ENCODE results near the gene RBM47. TPM values are rescaled to one million over a fixed set of nuclear protein-coding genes. Genes with fewer than 3 reads are reported as not detected.
A peak's percentile ranks its signal among the peaks of the same experiment; 100 is the strongest.

RBM47 gene
- total and polyA plus RNA-seq, 9 of the 15 experiments (the other 6 are each of a cell fraction or from before 2014, with no cell fraction given): 1.4 to 6.4 (median 3.3) TPM

- no peak overlapping the region for H3K9ac ChIP-seq (ENCODE audit: insufficient read depth in 1 of 2, low read depth in 2 of 2, low read length in 2 of 2)
- H4K20me1 ChIP-seq (replicated peaks; ENCODE audit: control insufficient read depth, insufficient read depth, low read length): no peaks in the 10 kb centered on the region
- no peak overlapping the region for H3K27ac ChIP-seq (ENCODE audit: extremely low read depth, low read depth, low read length)
- H3K4me3 ChIP-seq: no peak overlapping the region
- TF ChIP-seq RBM34 (IDR thresholded peaks at IDR 0.05; ENCODE audit: borderline replicate concordance, insufficient read depth, low read length) (no peak), FIP1L1 (IDR thresholded peaks at IDR 0.05; ENCODE audit: low read depth, low read length, poor library complexity, severe bottlenecking) (no peak), ATF3 (IDR thresholded peaks at IDR 0.05) (0 out of 2 replicates have a peak, but pooled peaks have one; percentile 19), ATF3 (CRISPR knock-in tag; conservative IDR thresholded peaks at IDR 0.05) (no peak), BCOR (IDR thresholded peaks at IDR 0.05) (no peak), ESRRB (CRISPR knock-in tag; IDR thresholded peaks at IDR 0.05; ENCODE audit: borderline replicate concordance) (no peak), PCBP2 (IDR thresholded peaks at IDR 0.05; ENCODE audit: low read depth, low read length, poor library complexity, severe bottlenecking) (no peak), RREB1 (CRISPR knock-in tag; IDR thresholded peaks at IDR 0.05) (no peak), RBM25 (IDR thresholded peaks at IDR 0.05; ENCODE audit: low read depth, low read length, severe bottlenecking) (peak; percentile 35), ZNF655 (CRISPR knock-in tag; IDR thresholded peaks at IDR 0.05) (no peak), DEAF1 (CRISPR knock-in tag; IDR thresholded peaks at IDR 0.05) (no peak)
- no peak for ATAC-seq
- BruUV-seq (replicated peaks): no TSS peak
- no peaks in the 10 kb centered on the region for H3K9me1 ChIP-seq (ENCODE audit: control insufficient read depth, insufficient read depth, low read length)
- ChIA-PET POLR2A (no interaction called here), CTCF (ENCODE audit: low intra/inter-chr PET ratio) (no interaction called here)
- in situ Hi-C loops (cut with MboI) (no loop called here), intact Hi-C loops (cut with micrococcal nuclease) (no loop called here)
- no peak for DNase-seq (ENCODE audit: extremely low read depth in 1 of 4, low spot score in 3 of 4)
- H3K79me2 ChIP-seq (ENCODE audit: control insufficient read depth, insufficient read depth, low read length): no peaks in the 10 kb centered on the region
- H3K36me3 ChIP-seq (ENCODE audit: control insufficient read depth, insufficient read depth, low read length): no peaks in the 10 kb centered on the region
- H3K27me3 ChIP-seq (ENCODE audit: control insufficient read depth in 2 of 2, insufficient read depth in 2 of 2, low read length in 2 of 2): peaks cover 23 to 31% of the 10 kb centered on the region in 2 experiments; a peak in 3 of 5 replicates
- H2AFZ ChIP-seq (ENCODE audit: low read depth, low read length): no peak overlapping the region
- FAIRE-seq: no peak
- no peaks in the 10 kb centered on the region for H3K4me1 ChIP-seq (replicated peaks in 1 of 2; ENCODE audit: control insufficient read depth in 2 of 2, insufficient read depth in 2 of 2, low read length in 2 of 2)
- no peaks in the 10 kb centered on the region for H3K9me3 ChIP-seq (replicated peaks; ENCODE audit: control insufficient read depth, insufficient read depth, low read depth, low read length)
- 40% methylated on average over 8 of the region's 10 CpGs for WGBS (ENCODE audit: insufficient coverage, low coverage, missing lambda C conversion rate)
- H3K4me2 ChIP-seq (ENCODE audit: insufficient read depth, low read length): no peak overlapping the region
These were observed 28.8 kb downstream of the RBM47 start for GRCh38 chr4:40600850-40601249.
